AG04449 (cell line): ENCODE measurements around the gene FERMT2.
A peak's percentile ranks its signal among the peaks of the same experiment; 100 is the strongest.

Experiments used
- CTCF ChIA-PET: fragments of 350-600 bp; formaldehyde crosslinking; extraction: SDS; loops from one replicate; lab custom pipeline; 2021; ENCODE audit warnings: antibody characterized with exemption; lab: Yijun Ruan, JAX
- POLR2A ChIA-PET: fragments of 400-600, 350-600 bp; formaldehyde crosslinking; extraction: SDS; loops from one replicate; lab custom pipeline; 2020; ENCODE audit warnings: antibody characterized with exemption, inconsistent platforms; lab: Yijun Ruan, JAX
- DNase-seq: peaks from one replicate; pipeline ENCODE4 v3.0.0-alpha.2; 2010; ENCODE audit warnings: low read depth, low spot score
- H3K4me3 ChIP-seq: 2 replicates; pipeline ENCODE4 v1.5.1; 2011; ENCODE audit warnings: low read depth, mild to moderate bottlenecking, control low read depth, low read length
- TF ChIP-seq, protein P1 (sequence below): IDR thresholded peaks from one replicate; pipeline ENCODE4 v1.5.1; 2011; ENCODE audit warnings: mild to moderate bottlenecking, moderate library complexity, low read length, control low read depth, inconsistent platforms; ENCODE audit not compliant: insufficient read depth; ENCODE audit errors: missing control alignments

FERMT2 gene

DNA sequence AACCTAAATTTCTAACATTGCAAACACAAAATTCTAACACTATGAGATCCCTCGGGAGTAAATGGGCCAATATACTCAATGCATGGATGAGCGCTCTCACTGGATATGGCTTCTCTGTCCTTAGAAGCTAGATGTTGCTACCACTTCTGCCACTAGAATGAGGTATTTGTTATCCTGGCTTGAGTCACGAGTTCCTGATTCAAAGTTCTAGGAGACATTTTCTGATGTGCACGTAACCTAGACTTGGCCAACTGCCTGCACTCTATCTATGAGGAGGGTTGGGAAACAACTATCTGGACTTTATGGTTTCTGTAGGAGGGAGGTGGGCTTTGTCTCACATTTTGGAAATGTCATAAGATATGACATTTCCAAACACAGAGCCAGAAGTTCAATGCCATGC is 37.6 kb downstream of the FERMT2 start:
- ChIA-PET POLR2A (no interaction called here), CTCF (interaction anchor here (0.9 to 1.0 kb wide), 2 partner anchors 9 kb away, joined by 3 read pairs; no protein-coding TSS in a partner anchor)
- DNase-seq: no peak
- TF ChIP-seq, protein P1, sequence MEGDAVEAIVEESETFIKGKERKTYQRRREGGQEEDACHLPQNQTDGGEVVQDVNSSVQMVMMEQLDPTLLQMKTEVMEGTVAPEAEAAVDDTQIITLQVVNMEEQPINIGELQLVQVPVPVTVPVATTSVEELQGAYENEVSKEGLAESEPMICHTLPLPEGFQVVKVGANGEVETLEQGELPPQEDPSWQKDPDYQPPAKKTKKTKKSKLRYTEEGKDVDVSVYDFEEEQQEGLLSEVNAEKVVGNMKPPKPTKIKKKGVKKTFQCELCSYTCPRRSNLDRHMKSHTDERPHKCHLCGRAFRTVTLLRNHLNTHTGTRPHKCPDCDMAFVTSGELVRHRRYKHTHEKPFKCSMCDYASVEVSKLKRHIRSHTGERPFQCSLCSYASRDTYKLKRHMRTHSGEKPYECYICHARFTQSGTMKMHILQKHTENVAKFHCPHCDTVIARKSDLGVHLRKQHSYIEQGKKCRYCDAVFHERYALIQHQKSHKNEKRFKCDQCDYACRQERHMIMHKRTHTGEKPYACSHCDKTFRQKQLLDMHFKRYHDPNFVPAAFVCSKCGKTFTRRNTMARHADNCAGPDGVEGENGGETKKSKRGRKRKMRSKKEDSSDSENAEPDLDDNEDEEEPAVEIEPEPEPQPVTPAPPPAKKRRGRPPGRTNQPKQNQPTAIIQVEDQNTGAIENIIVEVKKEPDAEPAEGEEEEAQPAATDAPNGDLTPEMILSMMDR: no peak
- no peak overlapping the region for H3K4me3 ChIP-seq

DNA sequence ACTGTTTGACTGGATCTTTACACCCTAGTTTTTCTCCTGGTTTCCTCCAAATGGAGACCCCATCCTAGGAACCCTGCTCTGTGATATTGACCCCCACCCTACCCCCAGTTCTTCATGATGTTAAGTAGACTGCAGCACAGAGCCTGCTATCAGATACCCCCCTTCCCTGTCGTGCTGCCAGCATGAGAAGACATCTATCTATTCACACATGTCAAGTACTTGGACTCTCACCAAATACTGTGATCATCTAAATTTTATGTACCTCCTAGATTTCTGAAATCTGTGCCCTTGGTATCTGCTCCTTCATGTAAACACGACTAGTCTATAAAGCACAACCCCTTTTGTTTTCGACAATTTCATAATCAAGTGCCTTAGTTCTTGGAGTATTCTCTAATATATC is 38.9 kb downstream of the FERMT2 start:
- POLR2A ChIA-PET: no interaction called here
- CTCF ChIA-PET: interaction anchor here (1.5 kb wide), 1 partner anchor 39 kb away, joined by 3 read pairs; the partner anchor contains the start of gene FERMT2
- H3K4me3 ChIP-seq: no peak overlapping the region
- DNase-seq: no peak
- TF ChIP-seq, protein P1: no peak

DNA sequence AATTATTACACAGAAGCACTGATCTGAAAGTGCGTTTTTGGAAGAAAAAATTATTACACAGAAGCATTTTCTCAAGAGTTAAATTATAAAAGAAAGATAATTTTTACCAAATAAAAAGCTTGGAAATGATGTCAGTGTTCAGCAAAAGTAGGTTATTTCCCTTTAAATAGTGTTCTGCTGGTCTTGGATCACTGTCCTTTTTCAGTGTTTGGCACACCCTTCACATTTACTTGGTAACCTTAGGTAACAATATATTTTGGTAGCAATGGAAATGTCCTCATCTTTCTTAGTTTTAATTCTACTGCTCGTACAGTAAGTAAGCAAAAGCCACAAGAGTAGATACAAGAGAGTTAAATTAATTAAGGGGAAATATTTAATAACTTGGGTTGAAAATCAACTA is 40.3 kb downstream of the FERMT2 start:
- H3K4me3 ChIP-seq: no peak overlapping the region
- POLR2A ChIA-PET: no interaction called here
- DNase-seq: no peak
- CTCF ChIA-PET: interaction anchor here (1.5 kb wide), 1 partner anchor 41 kb away, joined by 3 read pairs; the partner anchor contains the start of gene FERMT2
- TF ChIP-seq, protein P1: no peak

DNA sequence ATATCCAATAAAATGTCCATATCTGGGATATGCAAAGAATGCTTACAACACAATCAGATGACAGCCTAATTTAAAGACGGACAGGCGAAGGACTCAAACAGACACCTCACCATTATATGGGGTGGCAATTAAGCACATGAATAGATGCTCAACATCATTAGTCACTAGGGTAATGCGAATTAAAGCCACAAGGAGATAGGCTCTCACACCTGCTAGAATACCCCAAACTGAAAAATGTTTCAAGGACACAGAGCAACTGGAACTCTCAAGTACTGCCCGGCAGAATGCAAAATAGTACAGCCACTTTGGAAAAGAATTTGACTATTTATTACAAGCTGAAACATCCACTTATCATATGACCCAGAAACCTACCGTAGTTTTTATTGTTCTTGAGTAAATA is 42.9 kb downstream of the FERMT2 start:
- POLR2A ChIA-PET: no interaction called here
- CTCF ChIA-PET: no interaction called here
- no peak overlapping the region for H3K4me3 ChIP-seq
- TF ChIP-seq, protein P1: no peak
- no peak for DNase-seq

DNA sequence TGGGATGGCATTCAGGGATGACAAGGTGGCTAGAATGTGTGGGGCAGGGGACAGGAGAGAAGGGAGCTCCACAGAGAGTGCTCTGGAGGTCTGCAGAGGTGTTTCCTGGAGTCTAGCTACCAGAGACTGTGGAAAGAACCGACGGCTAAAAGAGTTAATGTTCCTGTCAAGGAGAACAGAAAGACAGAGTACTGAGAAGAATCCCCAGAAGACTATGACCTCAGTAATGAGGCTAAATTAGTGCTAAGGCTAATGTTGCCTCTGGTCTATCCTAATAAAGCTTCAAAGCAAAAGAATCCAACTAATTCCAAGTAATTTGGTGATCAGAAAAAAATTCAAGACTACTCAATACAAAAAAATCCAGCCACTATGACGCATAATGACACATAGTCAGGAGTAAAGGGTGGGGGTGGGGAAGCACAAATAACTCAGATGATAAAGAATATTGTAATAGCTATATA is 44.7 kb downstream of the FERMT2 start:
- ChIA-PET CTCF (no interaction called here), POLR2A (interaction anchor here (0.6 to 1.5 kb wide), 3 partner anchors 13 to 105 kb away, joined by 3 read pairs; no protein-coding TSS in a partner anchor)
- peak; percentile 60 for DNase-seq
- TF ChIP-seq, protein P1: no peak
- peak overlapping the region; percentile 38; the same call in 1 of the 2 replicates for H3K4me3 ChIP-seq

DNA sequence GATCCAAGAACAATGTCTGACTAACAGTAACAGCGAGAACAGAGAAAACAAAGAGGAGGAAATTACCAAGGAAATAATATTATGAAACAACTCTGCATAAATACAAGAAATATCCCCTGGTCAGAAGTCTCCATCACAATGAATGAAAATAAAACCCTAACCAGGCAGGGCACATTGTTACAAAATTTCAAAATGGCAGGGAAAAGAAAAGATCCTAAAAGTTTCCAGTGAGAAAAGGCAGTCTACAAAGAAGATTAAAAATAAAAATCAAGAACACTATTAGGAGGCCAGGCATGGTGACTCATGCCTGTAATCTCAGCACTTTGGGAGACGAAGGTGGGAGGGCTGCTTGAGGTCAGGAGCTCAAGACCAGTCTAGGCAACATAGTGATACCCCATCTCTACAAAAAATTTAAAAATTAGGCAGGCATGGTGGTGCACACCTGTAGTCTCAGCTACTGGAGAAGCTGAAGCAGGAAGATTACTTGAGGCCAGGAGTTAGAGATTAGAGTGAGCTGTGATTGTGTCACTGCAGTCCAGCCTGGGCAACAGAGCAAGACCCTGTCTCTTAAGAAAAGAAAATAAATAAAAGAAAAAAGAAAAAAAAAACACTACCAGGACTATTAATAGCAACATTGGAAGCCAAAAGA is 47.8 kb downstream of the FERMT2 start:
- TF ChIP-seq, protein P1: no peak
- CTCF ChIA-PET: no interaction called here
- POLR2A ChIA-PET: no interaction called here
- no peak for DNase-seq
- H3K4me3 ChIP-seq: no peak overlapping the region
